Brain microvascular endothelial cell (primary cell): ENCODE measurements around the gene KLHL5.

Experiments used
- DNase-seq: peaks from one replicate; pipeline ENCODE4 v3.0.0-alpha.2; 2020
- H3K27ac ChIP-seq: fragments of 250-450 bp; sonication (Bioruptor Pico); 2 replicates; pipeline ENCODE4 v1.5.1; 2020; ENCODE audit warnings: mild to moderate bottlenecking, moderate library complexity
- H3K27me3 ChIP-seq: fragments of 250-450 bp; sonication (Bioruptor Pico); replicated peaks from 2 replicates; pipeline ENCODE4 v1.5.1; 2020; ENCODE audit warnings: mild to moderate bottlenecking
- H3K36me3 ChIP-seq: fragments of 250-450 bp; sonication (Bioruptor Pico); replicated peaks from 2 replicates; pipeline ENCODE4 v1.5.1; 2020; ENCODE audit warnings: mild to moderate bottlenecking
- H3K4me3 ChIP-seq: 2 replicates; pipeline ENCODE4 v1.5.1; 2011; ENCODE audit warnings: low read depth, mild to moderate bottlenecking, control low read depth, low read length, moderate library complexity
- in situ Hi-C: cut with HindIII; loops from 2 replicates; pipeline ENCODE4 v1.10.0; 2017; ENCODE audit warnings: low sequenced_read_pairs, low pct_ligation_motif_present
- TF ChIP-seq, protein P1 (sequence below): IDR thresholded peaks from 2 replicates; pipeline ENCODE4 v1.5.1; 2011; ENCODE audit warnings: low read depth, mild to moderate bottlenecking, moderate library complexity, low read length, control low read depth, inconsistent platforms; ENCODE audit errors: missing control alignments

The KLHL5 gene

DNA sequence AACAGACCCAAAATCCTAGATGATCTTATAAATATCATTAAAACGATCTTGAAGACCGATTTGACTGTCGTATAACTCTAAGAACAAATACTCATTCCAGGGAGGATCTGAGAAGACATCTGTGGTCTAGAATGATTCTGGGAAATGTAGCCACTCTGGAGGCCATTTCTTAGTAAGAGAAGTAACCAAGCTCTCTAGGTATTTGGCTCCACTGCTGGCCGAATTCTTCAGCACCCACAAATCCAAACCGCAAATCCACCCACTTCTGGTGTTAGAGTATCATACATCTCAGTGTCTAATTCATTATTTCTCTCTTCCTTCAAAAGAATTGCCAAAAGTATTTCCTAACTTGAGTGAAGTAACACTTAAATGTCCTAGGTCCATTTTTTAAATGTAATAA lies 23.9 kb downstream of the KLHL5 start:
- Histone ChIP-seq H3K27me3 (no peaks in the 10 kb centered on the region), H3K27ac (no peak overlapping the region), H3K4me3 (no peak overlapping the region), H3K36me3 (peaks cover 39% of the 10 kb centered on the region)
- TF ChIP-seq, protein P1, sequence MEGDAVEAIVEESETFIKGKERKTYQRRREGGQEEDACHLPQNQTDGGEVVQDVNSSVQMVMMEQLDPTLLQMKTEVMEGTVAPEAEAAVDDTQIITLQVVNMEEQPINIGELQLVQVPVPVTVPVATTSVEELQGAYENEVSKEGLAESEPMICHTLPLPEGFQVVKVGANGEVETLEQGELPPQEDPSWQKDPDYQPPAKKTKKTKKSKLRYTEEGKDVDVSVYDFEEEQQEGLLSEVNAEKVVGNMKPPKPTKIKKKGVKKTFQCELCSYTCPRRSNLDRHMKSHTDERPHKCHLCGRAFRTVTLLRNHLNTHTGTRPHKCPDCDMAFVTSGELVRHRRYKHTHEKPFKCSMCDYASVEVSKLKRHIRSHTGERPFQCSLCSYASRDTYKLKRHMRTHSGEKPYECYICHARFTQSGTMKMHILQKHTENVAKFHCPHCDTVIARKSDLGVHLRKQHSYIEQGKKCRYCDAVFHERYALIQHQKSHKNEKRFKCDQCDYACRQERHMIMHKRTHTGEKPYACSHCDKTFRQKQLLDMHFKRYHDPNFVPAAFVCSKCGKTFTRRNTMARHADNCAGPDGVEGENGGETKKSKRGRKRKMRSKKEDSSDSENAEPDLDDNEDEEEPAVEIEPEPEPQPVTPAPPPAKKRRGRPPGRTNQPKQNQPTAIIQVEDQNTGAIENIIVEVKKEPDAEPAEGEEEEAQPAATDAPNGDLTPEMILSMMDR, result no peak
- in situ Hi-C loops, result no loop called here
- DNase-seq, result no peak

GRCh38 chr4:39096847-39097246 lies 34.8 kb downstream of the KLHL5 start:
- H3K4me3 ChIP-seq, result no peak overlapping the region
- TF ChIP-seq, protein P1, result no peak
- DNase-seq, result no peak
- peaks cover 26% of the 10 kb centered on the region for H3K36me3 ChIP-seq
- in situ Hi-C loops, result no loop called here
- H3K27me3 ChIP-seq, result no peaks in the 10 kb centered on the region
- H3K27ac ChIP-seq, result no peak overlapping the region

DNA sequence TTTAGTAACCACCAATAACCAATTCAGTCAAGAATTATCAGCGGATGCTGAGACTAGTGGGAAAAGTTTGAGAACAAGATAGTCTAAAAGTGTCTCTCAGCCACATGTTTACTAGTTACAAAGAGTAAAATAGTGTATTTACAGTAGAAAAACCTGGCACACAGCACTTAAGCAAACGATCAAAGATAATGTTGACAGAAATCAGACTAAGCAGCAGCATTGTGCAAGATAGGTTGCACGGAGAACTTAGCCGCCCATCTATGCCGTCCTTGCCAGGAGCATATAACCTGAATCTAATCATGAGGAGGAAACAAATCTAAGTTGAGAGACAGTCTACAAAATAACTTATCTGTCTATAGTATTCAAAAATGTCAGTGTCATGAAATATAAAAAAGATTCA lies 35.3 kb downstream of the KLHL5 start:
- H3K36me3 ChIP-seq, result peaks cover 26% of the 10 kb centered on the region
- no peak overlapping the region for H3K27ac ChIP-seq
- H3K4me3 ChIP-seq, result no peak overlapping the region
- in situ Hi-C loops, result no loop called here
- TF ChIP-seq, protein P1, result no peak
- DNase-seq, result no peak
- no peaks in the 10 kb centered on the region for H3K27me3 ChIP-seq

DNA sequence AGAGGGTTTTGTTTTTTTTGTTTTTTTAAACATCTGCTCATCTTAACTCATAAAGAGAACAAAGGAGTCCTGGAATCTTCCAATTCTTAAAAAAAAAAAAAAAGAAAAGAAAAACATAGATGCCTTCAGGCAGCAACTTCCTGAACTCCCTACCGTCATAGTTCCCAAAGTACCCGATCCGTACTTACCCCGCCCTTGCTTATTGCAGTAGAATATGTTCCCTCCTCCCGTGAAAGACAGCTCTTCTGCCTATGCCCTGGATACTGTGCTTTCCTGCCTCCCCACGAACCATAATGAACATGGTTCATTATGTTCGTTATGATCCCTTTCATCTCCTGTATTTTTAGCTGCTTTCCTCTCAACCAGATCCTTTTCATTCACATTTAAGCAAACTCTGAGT lies 40.3 kb downstream of the KLHL5 start:
- in situ Hi-C loops, result no loop called here

GRCh38 chr4:39103291-39103690 lies 41.3 kb downstream of the KLHL5 start:
- in situ Hi-C loops, result no loop called here
- Histone ChIP-seq H3K27me3 (no peaks in the 10 kb centered on the region), H3K27ac (no peak overlapping the region), H3K4me3 (no peak overlapping the region), H3K36me3 (peaks cover 33% of the 10 kb centered on the region)
- DNase-seq, result no peak
- TF ChIP-seq, protein P1, result no peak

More for the DNA sequence above, 40.3 kb downstream of the KLHL5 start:
- DNase-seq, result no peak
- H3K27ac ChIP-seq, result no peak overlapping the region
- TF ChIP-seq, protein P1, result no peak
- H3K36me3 ChIP-seq, result peaks cover 34% of the 10 kb centered on the region
- H3K4me3 ChIP-seq, result no peak overlapping the region
- H3K27me3 ChIP-seq, result no peaks in the 10 kb centered on the region

DNA sequence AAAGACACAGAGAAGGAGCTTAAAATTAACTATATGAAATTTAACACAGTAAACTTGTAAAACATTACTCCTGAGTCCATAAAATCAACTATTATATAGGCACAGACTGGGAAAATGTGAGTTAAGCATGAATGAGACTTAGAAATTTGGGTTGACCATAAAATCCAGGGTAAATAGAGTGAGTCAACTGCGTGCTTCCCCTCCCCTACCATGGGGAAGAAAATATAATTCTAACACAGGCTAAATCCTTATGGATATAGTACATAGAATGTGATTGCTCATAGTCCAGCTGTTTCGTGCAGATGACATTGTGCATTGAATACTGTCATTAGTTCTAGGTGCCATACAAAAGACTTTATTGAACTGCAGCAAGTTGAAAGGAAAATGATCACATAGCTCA lies 42.2 kb downstream of the KLHL5 start:
- Histone ChIP-seq H3K27me3 (no peaks in the 10 kb centered on the region), H3K36me3 (peaks cover 32% of the 10 kb centered on the region), H3K27ac (no peak overlapping the region), H3K4me3 (no peak overlapping the region)
- TF ChIP-seq, protein P1, result no peak
- in situ Hi-C loops, result no loop called here
- DNase-seq, result no peak
